ENCODE data around the gene CYP2C9.
"Not testable (repeated sequence)": the region's sequence is repeated elsewhere in the genome, so short reads cannot be mapped to it uniquely, and the experiment has no call there.

The CYP2C9 gene

DNA sequence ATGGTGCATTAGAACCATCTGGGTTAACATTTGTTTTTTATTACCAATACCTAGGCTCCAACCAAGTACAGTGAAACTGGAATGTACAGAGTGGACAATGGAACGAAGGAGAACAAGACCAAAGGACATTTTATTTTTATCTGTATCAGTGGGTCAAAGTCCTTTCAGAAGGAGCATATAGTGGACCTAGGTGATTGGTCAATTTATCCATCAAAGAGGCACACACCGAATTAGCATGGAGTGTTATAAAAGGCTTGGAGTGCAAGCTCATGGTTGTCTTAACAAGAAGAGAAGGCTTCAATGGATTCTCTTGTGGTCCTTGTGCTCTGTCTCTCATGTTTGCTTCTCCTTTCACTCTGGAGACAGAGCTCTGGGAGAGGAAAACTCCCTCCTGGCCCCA is at the start of gene CYP2C9:
Gene CYP2C9, plus strand, starts transcription at position 276 of the 400 bp plus-strand sequence. Its CDS starts 25 bp downstream, at position 301.
- no peak for ATAC-seq
- no peak for DNase-seq

GRCh38 chr10:94889123-94889522 is 49.3 kb upstream of the CYP2C9 start:
- DNase-seq (no peak), ATAC-seq (no peak)

- DNase-seq: no peak
Measured at GRCh38 chr10:94890264-94891022, 48.0 kb upstream of the CYP2C9 start.

GRCh38 chr10:94898414-94898813 is 40.0 kb upstream of the CYP2C9 start:
- not testable (repeated sequence) for DNase-seq, ATAC-seq

More at GRCh38 chr10:94890264-94891022, 48.0 kb upstream of the CYP2C9 start:
- ATAC-seq: no peak

DNA sequence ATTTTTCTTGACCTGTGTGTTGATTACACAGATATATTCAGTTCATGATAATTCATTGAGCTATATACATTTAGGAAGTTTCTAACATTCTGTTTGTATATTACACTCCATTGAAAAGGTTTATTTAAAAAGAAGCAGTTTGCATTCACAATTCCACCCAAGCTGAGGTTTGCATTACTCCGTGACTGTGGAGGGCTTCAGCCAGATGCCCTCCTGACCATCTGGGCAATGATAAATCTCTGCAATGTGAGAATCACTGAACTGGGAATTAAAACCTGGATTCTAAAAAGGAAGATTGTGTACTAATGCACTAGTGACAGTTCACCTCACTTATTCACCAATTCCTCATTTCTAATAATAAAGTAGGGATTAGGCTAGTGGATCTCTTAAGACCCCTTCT is 36.4 kb upstream of the CYP2C9 start:
- no peak for DNase-seq

GRCh38 chr10:94902570-94902969 is 35.9 kb upstream of the CYP2C9 start:
- ATAC-seq: no peak
- DNase-seq: no peak

More for the DNA sequence above, 36.4 kb upstream of the CYP2C9 start:
- ATAC-seq: no peak

DNA sequence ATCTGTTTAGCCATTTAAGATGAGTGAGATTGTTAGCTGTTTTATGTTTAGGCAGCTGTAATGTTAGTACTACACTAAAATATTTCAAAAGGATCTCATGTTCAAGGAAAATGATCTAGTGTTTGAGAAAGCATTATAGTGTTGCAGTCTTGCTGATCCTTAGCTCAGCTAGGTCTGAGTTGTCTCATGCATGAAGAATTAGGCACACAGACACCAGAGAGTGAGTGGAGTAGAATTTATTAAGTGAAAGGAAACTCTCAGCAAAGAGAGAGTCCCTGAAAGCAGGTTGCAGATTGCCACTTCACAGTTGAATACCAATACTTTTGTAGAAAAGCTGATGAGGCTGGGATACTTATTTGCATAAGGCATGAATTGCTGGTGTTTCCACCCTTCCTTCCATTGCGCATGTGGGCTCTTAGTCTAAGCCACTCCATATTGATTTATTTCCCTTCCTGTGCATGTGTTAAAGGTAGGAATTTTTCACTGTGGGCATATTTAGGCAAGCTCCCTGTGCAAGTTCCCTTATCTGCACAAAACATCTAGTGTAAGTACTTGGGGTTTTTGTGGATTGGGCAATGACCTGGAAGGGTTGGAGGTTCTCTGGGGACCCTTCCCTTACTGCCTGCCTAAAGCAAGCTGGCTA is 33.8 kb upstream of the CYP2C9 start:
- ATAC-seq, DNase-seq: not testable (repeated sequence)

- ATAC-seq (no peak), DNase-seq (no peak)
Measured at GRCh38 chr10:94916423-94916822, 22.0 kb upstream of the CYP2C9 start.

DNA sequence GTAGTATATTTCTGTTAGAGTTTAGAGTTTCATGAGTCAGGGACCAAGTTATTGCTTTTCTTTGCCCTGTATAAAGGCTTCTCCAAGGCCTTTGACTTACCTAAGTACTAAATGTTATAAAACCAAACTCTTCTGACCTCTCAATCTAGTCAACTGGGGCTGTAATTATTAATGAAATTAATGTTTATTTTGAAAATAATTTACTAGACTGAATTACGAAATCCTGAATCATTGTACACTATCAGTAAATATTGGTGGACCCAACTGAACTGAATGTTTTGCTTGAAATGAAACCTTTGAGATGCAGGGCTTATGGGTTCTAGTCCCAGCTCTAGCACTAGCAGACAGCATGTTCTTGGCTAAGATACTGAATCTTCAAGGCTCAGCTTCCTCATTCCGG is 1.7 kb upstream of the CYP2C9 start:
- DNase-seq (no peak), ATAC-seq (no peak)

DNA sequence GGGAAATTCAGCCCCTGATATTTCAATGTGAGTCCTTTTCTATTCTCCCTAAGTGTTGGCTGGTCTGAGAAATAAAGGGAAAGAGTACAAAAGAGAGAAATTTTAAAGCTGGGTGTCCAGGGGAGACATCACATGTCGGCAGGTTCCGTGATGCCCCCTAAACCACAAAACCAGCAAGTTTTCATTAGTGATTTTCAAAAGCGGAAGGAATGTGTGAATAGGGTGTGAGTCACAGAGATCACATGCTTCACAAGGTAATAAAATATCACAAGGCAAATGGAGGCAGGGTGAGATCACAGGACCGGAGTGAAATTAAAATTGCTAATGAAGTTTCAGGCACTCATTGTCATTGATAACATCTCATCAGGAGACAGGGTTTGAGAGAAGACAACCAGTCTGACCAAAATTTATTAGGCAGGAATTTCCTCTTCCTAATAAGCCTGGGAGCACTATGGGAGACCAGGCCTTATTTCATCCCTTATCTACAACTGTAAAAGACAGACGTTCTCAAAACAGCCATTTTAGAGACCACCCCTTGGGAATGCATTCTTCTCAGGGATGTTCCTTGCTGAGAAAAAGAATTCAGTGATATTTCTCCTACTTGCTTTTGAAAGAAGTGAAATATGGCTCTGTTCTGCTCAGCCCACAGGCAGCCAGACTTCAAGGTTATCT is 5.1 kb downstream of the CYP2C9 start:
- ATAC-seq: not testable (repeated sequence)

GRCh38 chr10:94946181-94946580 is 7.7 kb downstream of the CYP2C9 start:
- not testable (repeated sequence) for ATAC-seq, DNase-seq

More for the DNA sequence above, 5.1 kb downstream of the CYP2C9 start:
- DNase-seq: not testable (repeated sequence)

- no peak for DNase-seq
Measured at GRCh38 chr10:94963901-94964300, 25.4 kb downstream of the CYP2C9 start.

GRCh38 chr10:94983555-94983954 is 45.1 kb downstream of the CYP2C9 start:
- ATAC-seq: no peak
- no peak for DNase-seq

More at GRCh38 chr10:94963901-94964300, 25.4 kb downstream of the CYP2C9 start:
- ATAC-seq: no peak

- DNase-seq: no peak
- no peak for ATAC-seq
Measured at GRCh38 chr10:94989192-94989591, 50.7 kb downstream of the CYP2C9 start.

DNA sequence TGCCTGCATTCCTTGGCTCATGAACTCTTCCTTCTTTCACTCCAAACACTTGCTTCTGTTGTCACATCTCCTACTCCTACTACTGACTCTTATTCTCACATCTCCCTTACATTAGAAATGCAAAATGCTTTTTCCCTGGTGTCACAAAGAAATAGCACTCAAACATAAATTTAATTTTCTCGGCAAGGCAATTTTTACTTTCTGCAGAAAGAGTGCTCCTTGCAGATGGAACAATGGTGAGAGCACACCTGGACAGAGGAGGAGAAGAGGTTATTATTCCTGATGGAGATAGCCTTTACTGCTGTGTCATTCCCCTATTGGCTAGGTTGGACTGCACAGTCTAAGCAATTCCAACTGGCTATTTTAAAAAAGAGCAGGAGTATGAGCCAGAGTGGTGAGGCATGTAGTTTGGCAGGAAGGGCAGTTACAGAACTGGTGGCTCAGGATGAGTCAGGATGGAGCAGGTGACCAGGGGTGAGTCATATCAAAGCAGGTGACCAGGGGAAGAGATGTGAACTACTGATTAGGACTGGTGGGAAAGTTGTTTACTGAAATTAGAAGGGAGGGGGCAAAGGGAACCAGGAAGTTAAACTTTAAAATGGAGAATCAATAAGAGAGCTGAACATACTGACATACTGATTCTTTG is 52.9 kb downstream of the CYP2C9 start:
- no peak for ATAC-seq
- no peak for DNase-seq

GRCh38 chr10:94992811-94993210 is 54.4 kb downstream of the CYP2C9 start:
- ATAC-seq: no peak
- DNase-seq: no peak

DNA sequence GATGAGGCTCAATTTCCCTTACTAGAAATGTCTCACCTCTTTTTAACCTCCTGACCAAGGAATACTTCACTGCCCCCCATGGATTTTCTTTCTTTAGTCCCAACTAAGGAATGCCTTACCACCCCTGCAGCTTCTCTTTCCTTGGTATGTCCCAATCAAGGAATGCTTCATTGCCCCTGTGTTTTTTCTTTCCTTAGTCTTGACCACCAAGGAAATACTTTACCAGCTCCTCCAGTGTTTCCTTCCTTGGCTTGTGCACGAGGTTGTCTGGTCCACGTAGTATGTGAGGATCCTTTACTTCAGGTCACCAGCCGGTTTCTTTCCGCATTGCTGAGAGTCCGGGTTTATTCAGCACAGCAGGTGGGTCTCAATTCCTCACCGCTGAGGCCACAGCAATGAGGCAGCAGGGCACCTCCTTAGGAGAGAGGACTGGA is 59.3 kb downstream of the CYP2C9 start:
- DNase-seq (no peak), ATAC-seq (no peak)

DNA sequence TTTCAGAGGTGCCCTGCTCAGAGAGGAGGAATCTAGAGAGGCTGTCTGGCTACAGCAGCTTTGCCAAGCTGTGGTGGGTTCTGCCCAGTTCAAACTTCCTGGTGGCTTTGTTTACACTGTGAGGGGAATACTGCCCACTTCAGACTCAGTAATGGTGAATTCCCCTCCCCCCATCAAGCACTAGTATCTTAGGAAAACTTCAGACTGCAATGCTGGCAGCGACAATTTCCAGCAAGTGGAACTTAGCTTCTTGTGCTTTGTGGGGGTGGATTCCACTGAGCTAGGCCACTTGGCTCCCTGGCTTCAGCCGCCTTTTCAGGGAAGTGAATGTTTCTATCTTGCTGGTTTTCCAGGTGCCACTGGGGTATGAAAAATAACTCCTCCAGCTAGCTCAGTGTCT is 88.0 kb downstream of the CYP2C9 start:
- ATAC-seq (no peak), DNase-seq (no peak)

GRCh38 chr10:95031656-95032055 is 93.2 kb downstream of the CYP2C9 start:
- DNase-seq: no peak
- no peak for ATAC-seq

DNA sequence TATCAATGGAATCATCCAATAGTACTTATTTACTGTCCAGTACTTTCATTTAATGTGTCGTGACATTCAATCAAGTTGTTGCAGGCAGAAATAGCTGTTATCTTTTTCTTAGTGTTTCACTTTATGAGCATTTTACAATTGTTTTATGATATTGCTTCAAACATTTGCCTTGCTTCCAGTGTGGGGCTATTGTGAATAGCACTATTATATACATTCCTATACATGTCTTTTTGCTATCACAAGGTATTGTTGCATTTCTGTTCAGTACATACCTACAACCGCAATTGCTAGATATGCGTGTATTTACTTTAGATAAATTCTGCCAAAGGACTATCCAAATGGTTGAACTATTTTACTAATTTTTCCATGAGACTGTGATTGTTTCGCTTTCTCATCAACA is 95.9 kb downstream of the CYP2C9 start:
- ATAC-seq: no peak
- DNase-seq: no peak

DNA sequence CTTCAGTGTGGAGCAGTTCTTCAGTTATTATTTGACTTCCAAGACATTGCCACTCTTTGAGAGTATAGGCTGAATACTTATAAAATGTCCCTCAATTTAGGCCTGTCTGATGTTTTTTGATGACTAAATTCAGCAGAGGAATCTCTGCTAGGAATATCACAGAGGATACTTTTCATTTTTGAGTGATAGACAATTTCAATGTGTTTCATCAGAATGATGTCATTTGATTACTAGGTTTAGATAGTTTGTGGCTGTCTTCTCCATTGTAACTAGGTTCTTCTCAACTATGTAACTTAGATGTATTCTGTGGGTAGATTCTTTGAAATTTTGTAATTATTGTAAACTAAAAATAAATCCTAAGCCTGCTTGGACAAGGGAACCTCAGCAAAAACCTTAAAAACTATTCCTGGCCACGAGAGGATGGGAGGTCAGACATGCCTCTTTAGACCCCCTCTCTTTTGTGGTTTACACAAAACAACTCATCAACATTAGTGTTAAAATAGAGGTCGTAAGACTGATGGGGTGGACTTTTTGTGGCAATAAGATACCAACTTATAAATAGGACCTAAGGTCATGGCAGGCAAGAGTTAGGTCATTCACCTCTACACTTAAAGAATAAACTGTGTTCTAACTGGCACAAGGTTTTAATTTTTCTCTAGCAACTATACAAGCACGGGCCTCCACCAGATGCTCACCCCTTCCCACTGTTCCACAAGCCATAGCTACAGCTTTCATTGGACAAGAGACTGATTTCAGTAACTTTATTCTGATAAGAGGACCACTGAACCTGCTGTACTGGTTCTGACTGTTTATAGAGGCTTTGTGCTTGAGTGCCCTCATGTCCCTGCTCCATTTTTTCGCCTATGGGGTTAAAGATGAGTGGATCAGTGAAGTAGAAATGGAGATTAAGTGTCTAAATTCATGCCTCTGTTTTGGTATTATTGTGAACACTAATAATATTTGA is 97.2 kb downstream of the CYP2C9 start:
- DNase-seq: no peak
- ATAC-seq: no peak

All from stimulated activated naive CD8-positive, alpha-beta T cell treated with anti-CD3 and anti-CD28 coated beads, Interleukin-15, Interleukin-2, amounts not matched to agents 100 U/mL and 50 U/mL, for 24 hours (primary cell).